Upper lobe of left lung (tissue), 4 donors: ENCODE measurements around the gene LTBP2.

ENCODE experiments used
- CTCF ChIP-seq, 6 experiments: fragments of 450-650 bp in 4 of 6; fragments of 200-600 bp in 2 of 6; sonication (generic) in 2 of 6; IDR thresholded peaks; one replicate each; pipeline ENCODE4 v1.5.1; 2016 to 2019; ENCODE audit warnings: antibody characterized with exemption in 6 of 6
- EP300 ChIP-seq, 4 donors: sonication (generic); formaldehyde crosslinking; IDR thresholded peaks; one replicate each; pipeline ENCODE4 v1.5.1; 2017; ENCODE audit warnings: antibody characterized with exemption in 4 of 4, control low read depth in 2 of 4
- POLR2AphosphoS5 ChIP-seq, 2 donors: sonication (generic); formaldehyde crosslinking; IDR thresholded peaks; one replicate each; pipeline ENCODE4 v1.5.1; 2017; ENCODE audit warnings: antibody characterized with exemption in 2 of 2

GRCh38 chr14:74551431-74552371 lies 60.3 kb downstream of the LTBP2 start:
- no peak for TF ChIP-seq EP300 (IDR thresholded peaks at IDR 0.05)
- no peak for TF ChIP-seq CTCF (IDR thresholded peaks at IDR 0.05)
- TF ChIP-seq POLR2AphosphoS5 (IDR thresholded peaks at IDR 0.05), result no peak
